GM12878 (cell line): ENCODE data around the gene H2BK1. TPM values are rescaled to one million over a fixed set of nuclear protein-coding genes. Genes with fewer than 3 reads are reported as not detected.

Source experiments
- ATAC-seq: fragments of 200-7000 bp; cut with Tn5 transposase; 3 replicates; pipeline ENCODE4 v1.9.1; 2020; ENCODE audit warnings: mild to moderate bottlenecking, moderate library complexity
- BruUV-seq: library from RNA; stranded (reverse); fragments of 400-500 nt; replicated peaks from 2 replicates; lab custom pipeline; 2021; lab: Mats Ljungman, UMichigan
- CTCF ChIA-PET: fragments of 300-600 bp; sonication (Branson Sonifier 250); formaldehyde crosslinking; extraction: SDS; loops from one replicate; lab custom pipeline; 2021; ENCODE audit warnings: inconsistent platforms; lab: Yijun Ruan, JAX
- POLR2A ChIA-PET: fragments of 350-600 bp; formaldehyde crosslinking; extraction: SDS; loops from one replicate; lab custom pipeline; 2021; ENCODE audit warnings: inconsistent platforms; lab: Charles Lee
- RAD21 ChIA-PET: fragments of 300-600 bp; sonication (Branson Sonifier 250); formaldehyde crosslinking; loops from one replicate; lab custom pipeline; 2023; ENCODE audit warnings: antibody characterized with exemption; ENCODE audit not compliant: unreplicated experiment; lab: Charles Lee
- SMC1A ChIA-PET: fragments of 300-600 bp; sonication (Branson Sonifier 250); formaldehyde crosslinking; loops from one replicate; lab custom pipeline; 2023; ENCODE audit not compliant: unreplicated experiment, uncharacterized antibody; lab: Charles Lee
- DNase-seq: peaks from one replicate; pipeline ENCODE4 v3.0.0-alpha.2; 2011; ENCODE audit warnings: low read depth, low spot score
- FAIRE-seq: peaks from 3 replicates; lab custom pipeline; 2011; peaks lifted over from hg19 to GRCh38; lab: Jason Lieb, UNC
- H2AFZ ChIP-seq: 2 replicates; pipeline ENCODE4 v1.6.0; 2011; ENCODE audit warnings: low read depth, low read length, control low read depth; ENCODE audit not compliant: control insufficient read depth
- H3K27ac ChIP-seq: 2 replicates; pipeline ENCODE4 v1.5.1; 2011; ENCODE audit warnings: control low read depth; ENCODE audit not compliant: control insufficient read depth, insufficient read depth
- H3K27me3 ChIP-seq, 2 experiments: replicated peaks in 1 of 2; 2 replicates each; pipeline versions ENCODE4 v1.6.0 to v1.6.1; 2011; ENCODE audit warnings: low read length in 1 of 2; ENCODE audit not compliant: control insufficient read depth in 2 of 2, insufficient read depth in 2 of 2
- H3K36me3 ChIP-seq, 2 experiments: 2 replicates each; pipeline ENCODE4 v1.5.1; 2011; ENCODE audit warnings: low read length in 1 of 2; ENCODE audit not compliant: control insufficient read depth in 2 of 2, insufficient read depth in 2 of 2
- H3K4me1 ChIP-seq: 2 replicates; pipeline ENCODE4 v1.6.1; 2011; ENCODE audit warnings: mild to moderate bottlenecking, low read length, moderate library complexity, mixed read lengths; ENCODE audit not compliant: control insufficient read depth, insufficient read depth
- H3K4me2 ChIP-seq: 2 replicates; pipeline ENCODE4 v1.6.0; 2011; ENCODE audit warnings: control low read depth; ENCODE audit not compliant: control insufficient read depth, insufficient read depth
- H3K4me3 ChIP-seq: fragments of 200-600 bp; sonication (generic); 2 replicates; pipeline ENCODE4 v1.5.1; 2016
- H3K79me2 ChIP-seq: 2 replicates; pipeline ENCODE4 v1.6.0; 2011; ENCODE audit warnings: low read length; ENCODE audit not compliant: control insufficient read depth, insufficient read depth
- H3K9ac ChIP-seq: 2 replicates; pipeline ENCODE4 v1.8.0; 2011; ENCODE audit warnings: low read length, control low read depth, mixed read lengths; ENCODE audit not compliant: control insufficient read depth, insufficient read depth
- H3K9me3 ChIP-seq: replicated peaks from 3 replicates; pipeline ENCODE4 v1.5.1; 2011; ENCODE audit warnings: mild to moderate bottlenecking, low read length; ENCODE audit not compliant: control insufficient read depth, insufficient read depth
- H4K20me1 ChIP-seq: 2 replicates; pipeline ENCODE4 v1.6.0; 2011; ENCODE audit not compliant: control insufficient read depth, insufficient read depth
- CBFB ChIP-seq: IDR thresholded peaks from 2 replicates; pipeline ENCODE4 v1.6.1; 2016; ENCODE audit warnings: antibody characterized with exemption, low read depth
- CHD2 ChIP-seq: IDR thresholded peaks from 2 replicates; pipeline ENCODE4 v1.6.1; 2011; ENCODE audit warnings: low read depth, low read length, improper control_type of control experiment, borderline replicate concordance
- CHD4 ChIP-seq: fragments of 200-600 bp; sonication (generic); IDR thresholded peaks from 2 replicates; pipeline ENCODE4 v1.6.1; 2016; ENCODE audit warnings: mild to moderate bottlenecking
- EGR1 ChIP-seq, 2 experiments: IDR thresholded peaks; 1 replicate in 1 of 2; 2 replicates in 1 of 2; pipeline ENCODE4 v1.6.1; 2011 to 2012; ENCODE audit warnings: low read depth in 2 of 2, low read length in 2 of 2, borderline replicate concordance in 1 of 2, mild to moderate bottlenecking in 1 of 2, moderate library complexity in 1 of 2
- EZH2 ChIP-seq: IDR thresholded peaks from 2 replicates; pipeline ENCODE4 v1.6.1; 2012; ENCODE audit warnings: low read depth, mild to moderate bottlenecking, control low read depth, inconsistent platforms, low read length, borderline replicate concordance; ENCODE audit not compliant: control insufficient read depth
- FOS ChIP-seq: IDR thresholded peaks from 3 replicates; pipeline ENCODE4 v1.6.1; 2011; ENCODE audit warnings: borderline replicate concordance; ENCODE audit not compliant: insufficient read length; ENCODE audit errors: extremely low read depth
- FOXM1 ChIP-seq: IDR thresholded peaks from 2 replicates; pipeline ENCODE4 v1.6.1; 2012; ENCODE audit warnings: low read depth, mild to moderate bottlenecking, inconsistent platforms, low read length, moderate library complexity
- IKZF1 ChIP-seq: fragments of 450-650 bp; conservative IDR thresholded peaks from 2 replicates; pipeline ENCODE4 v1.6.1; 2017; ENCODE audit warnings: antibody characterized with exemption, mild to moderate bottlenecking
- MTA2 ChIP-seq: fragments of 450-650 bp; IDR thresholded peaks from 2 replicates; pipeline ENCODE4 v1.6.1; 2016; ENCODE audit warnings: low read depth, mild to moderate bottlenecking, moderate library complexity
- NR2F1 ChIP-seq: fragments of 450-650 bp; conservative IDR thresholded peaks from 2 replicates; pipeline ENCODE4 v1.6.1; 2017; ENCODE audit warnings: mild to moderate bottlenecking
- PML ChIP-seq: IDR thresholded peaks from 2 replicates; pipeline ENCODE4 v1.6.1; 2012; ENCODE audit warnings: low read length, inconsistent platforms
- RCOR1 ChIP-seq: conservative IDR thresholded peaks from 2 replicates; pipeline ENCODE4 v1.6.1; 2012; ENCODE audit warnings: low read depth, low read length, improper control_type of control experiment
- SUPT20H ChIP-seq: IDR thresholded peaks from 2 replicates; pipeline ENCODE4 v1.6.1; 2011; ENCODE audit warnings: low read depth, mild to moderate bottlenecking, low read length, moderate library complexity, borderline replicate concordance; ENCODE audit not compliant: control insufficient read depth
- TBL1XR1 ChIP-seq: IDR thresholded peaks from 2 replicates; pipeline ENCODE4 v1.6.1; 2012; ENCODE audit warnings: low read depth, low read length, improper control_type of control experiment
- ZNF207 ChIP-seq: fragments of 450-650 bp; IDR thresholded peaks from 2 replicates; pipeline ENCODE4 v1.6.1; 2014; ENCODE audit warnings: antibody characterized with exemption, mild to moderate bottlenecking, borderline replicate concordance
- ZNF384 ChIP-seq: IDR thresholded peaks from 2 replicates; pipeline ENCODE4 v1.6.1; 2012; ENCODE audit warnings: low read depth, mild to moderate bottlenecking, low read length, improper control_type of control experiment, borderline replicate concordance
- ZSCAN29 ChIP-seq: fragments of 450-650 bp; IDR thresholded peaks from 2 replicates; pipeline ENCODE4 v1.6.1; 2017; ENCODE audit warnings: mild to moderate bottlenecking, moderate library complexity
- WGBS: methylation state at CpG from one replicate; pipeline ENCODE4 v1.1.6; 2016; ENCODE audit warnings: low lambda C conversion rate; ENCODE audit not compliant: insufficient replicate concordance, insufficient coverage; ENCODE audit errors: missing lambda C conversion rate; 5-methylcytosine and 5-hydroxymethylcytosine counted together
- in situ Hi-C: fragments of 300-500 bp; cut with MboI; formaldehyde crosslinking; loops from 9 replicates; pipeline ENCODE4 v1.14.3; 2018; ENCODE audit warnings: mixed read lengths
- intact Hi-C: fragments of 100-400 bp; cut with micrococcal nuclease; formaldehyde crosslinking; loops from one replicate; pipeline ENCODE4 v1.14.2; 2022; ENCODE audit not compliant: unreplicated experiment
- polyA plus RNA-seq, 11 experiments: library from polyadenylated mRNA; depleted of rRNA in 4 of 11; unstranded in 6 of 11; stranded (reverse) in 5 of 11; fragments of >200 nt; fragmentation: Nextera tagmentation in 4 of 11; fragmentation: Illumina TruSeq in 1 of 11; extraction: Ambion mirVana in 4 of 11; extraction: Trizol in 1 of 11; gene quantifications; 1 replicate in 1 of 11; 2 replicates in 10 of 11; pipeline versions ENCODE4 v1.2.1 to v1.2.3, GENCODE V29; 2011 to 2016; ENCODE audit warnings: inconsistent platforms in 2 of 11, missing spikeins in 2 of 11, low read depth in 1 of 11
- total RNA-seq, 4 experiments: library from RNA; depleted of rRNA in 3 of 4; stranded (reverse); fragments of >200 nt in 3 of 4; fragmentation: Illumina TruSeq in 1 of 4; extraction: Trizol in 1 of 4; gene quantifications; 2 replicates each; pipeline versions ENCODE4 v1.2.1 to v1.2.3, GENCODE V29; 2013 to 2021
- TF ChIP-seq, protein P1 (sequence below): fragments of 450-650 bp; IDR thresholded peaks from 2 replicates; pipeline ENCODE4 v1.6.1; 2016; ENCODE audit warnings: mild to moderate bottlenecking
- TF ChIP-seq, protein P2 (sequence below): IDR thresholded peaks from 2 replicates; pipeline ENCODE4 v1.6.1; 2011; ENCODE audit warnings: borderline replicate concordance, low read depth, mild to moderate bottlenecking, moderate library complexity, mixed read lengths, low read length; ENCODE audit not compliant: insufficient read depth; ENCODE audit errors: extremely low read length

Gene H2BK1
- total and polyA plus RNA-seq, 10 of the 15 experiments (the other 5 are each of a cell fraction or from before 2014, with no cell fraction given) = 0.54 TPM; not detected in 9

DNA sequence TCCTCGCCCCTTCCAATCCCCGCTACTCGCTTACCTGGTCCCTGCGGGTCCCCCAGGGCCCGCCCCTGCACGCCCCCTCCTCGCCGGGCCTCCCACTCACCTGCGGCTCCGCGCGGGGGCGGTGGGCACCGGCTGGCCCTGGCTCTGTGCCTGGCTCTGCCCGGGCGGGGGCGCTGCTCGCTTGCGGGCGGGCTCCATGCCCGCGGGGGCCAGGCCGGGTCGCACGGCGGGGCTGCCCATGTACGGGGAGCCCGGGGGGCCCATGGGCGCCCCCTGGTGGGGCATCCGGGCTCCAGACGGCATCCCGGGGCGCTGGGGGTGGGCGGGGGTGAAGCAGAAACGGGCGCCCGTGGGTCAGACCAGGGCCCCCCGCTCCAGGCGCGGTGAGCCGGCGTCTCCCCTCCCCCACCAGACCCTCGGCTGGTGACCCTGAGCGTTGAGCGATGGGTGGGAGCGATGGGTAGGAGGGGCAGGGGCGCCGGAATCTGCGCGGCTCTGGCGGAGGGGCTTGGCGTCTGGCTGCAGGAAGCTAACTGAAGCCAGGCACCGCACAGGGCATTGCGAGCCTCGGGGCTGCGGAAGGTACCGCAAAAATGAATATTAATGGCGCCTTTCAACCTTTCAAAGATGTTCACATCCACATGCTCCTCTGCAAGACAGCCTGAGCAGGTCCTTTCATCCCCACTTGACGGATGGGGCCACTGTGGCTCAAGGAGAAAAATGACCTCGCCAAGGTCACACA is 35.2 kb upstream of the H2BK1 start:
- ChIA-PET SMC1A (interaction anchor here (2.6 kb wide), 1 partner anchor 18 kb away, joined by 24 read pairs; the partner anchor contains the start of gene ABCF2), RAD21 (no interaction called here), POLR2A (interaction anchor here (0.8 to 1.5 kb wide), 2 partner anchors 18 kb away, joined by 3 to 5 read pairs; partner anchors contain the start of gene ABCF2), CTCF (interaction anchor here (1.0 to 5.3 kb wide), 9 partner anchors 9 to 388 kb away, joined by 3 to 52 read pairs (median 6); partner anchors contain the start of genes ABCF2 and CHPF2)
- H3K4me2 ChIP-seq = peak overlapping the region; percentile 83
- peaks cover 16 to 24% of the 10 kb centered on the region in 2 experiments for H3K27me3 ChIP-seq
- H3K4me1 ChIP-seq = peaks cover 16% of the 10 kb centered on the region
- H3K79me2 ChIP-seq = no peaks in the 10 kb centered on the region
- in situ Hi-C loops (no loop called here), intact Hi-C loops (loop anchor here (1.0 kb wide), 1 partner anchor 121 kb away; no protein-coding TSS in a partner anchor)
- H3K27ac ChIP-seq = no peak overlapping the region
- DNase-seq (no peak), ATAC-seq (peak; percentile 76), FAIRE-seq (no peak)
- WGBS = 5% methylated on average over 39 of the region's 60 CpGs
- no peaks in the 10 kb centered on the region for H3K9me3 ChIP-seq
- no peak overlapping the region for H3K9ac ChIP-seq
- peak overlapping the region; percentile 44; the same call in 1 of the 2 replicates for H3K4me3 ChIP-seq
- BruUV-seq = no TSS peak
- H4K20me1 ChIP-seq = no peaks in the 10 kb centered on the region
- no peaks in the 10 kb centered on the region for H3K36me3 ChIP-seq
- H2AFZ ChIP-seq = no peak overlapping the region
- no peak for TF ChIP-seq FOXM1
- 0 out of 2 replicates have a peak, but pooled peaks have one; percentile 43 for TF ChIP-seq NR2F1
- no peak for TF ChIP-seq RCOR1
- TF ChIP-seq CBFB = no peak
- TF ChIP-seq ZSCAN29 = no peak
- TF ChIP-seq FOS = no peak
- TF ChIP-seq, protein P1, sequence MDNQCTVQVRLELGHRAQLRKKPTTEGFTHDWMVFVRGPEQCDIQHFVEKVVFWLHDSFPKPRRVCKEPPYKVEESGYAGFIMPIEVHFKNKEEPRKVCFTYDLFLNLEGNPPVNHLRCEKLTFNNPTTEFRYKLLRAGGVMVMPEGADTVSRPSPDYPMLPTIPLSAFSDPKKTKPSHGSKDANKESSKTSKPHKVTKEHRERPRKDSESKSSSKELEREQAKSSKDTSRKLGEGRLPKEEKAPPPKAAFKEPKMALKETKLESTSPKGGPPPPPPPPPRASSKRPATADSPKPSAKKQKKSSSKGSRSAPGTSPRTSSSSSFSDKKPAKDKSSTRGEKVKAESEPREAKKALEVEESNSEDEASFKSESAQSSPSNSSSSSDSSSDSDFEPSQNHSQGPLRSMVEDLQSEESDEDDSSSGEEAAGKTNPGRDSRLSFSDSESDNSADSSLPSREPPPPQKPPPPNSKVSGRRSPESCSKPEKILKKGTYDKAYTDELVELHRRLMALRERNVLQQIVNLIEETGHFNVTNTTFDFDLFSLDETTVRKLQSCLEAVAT = no peak
- TF ChIP-seq ZNF207 = no peak
- no peak for TF ChIP-seq PML
- TF ChIP-seq SUPT20H = no peak
- no peak for TF ChIP-seq TBL1XR1
- TF ChIP-seq EZH2 = no peak
- TF ChIP-seq, protein P2, sequence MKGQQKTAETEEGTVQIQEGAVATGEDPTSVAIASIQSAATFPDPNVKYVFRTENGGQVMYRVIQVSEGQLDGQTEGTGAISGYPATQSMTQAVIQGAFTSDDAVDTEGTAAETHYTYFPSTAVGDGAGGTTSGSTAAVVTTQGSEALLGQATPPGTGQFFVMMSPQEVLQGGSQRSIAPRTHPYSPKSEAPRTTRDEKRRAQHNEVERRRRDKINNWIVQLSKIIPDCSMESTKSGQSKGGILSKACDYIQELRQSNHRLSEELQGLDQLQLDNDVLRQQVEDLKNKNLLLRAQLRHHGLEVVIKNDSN = no peak
- peak; percentile 27; the same call in 1 of the 2 replicates for TF ChIP-seq IKZF1
- TF ChIP-seq MTA2 = no peak
- no peak for TF ChIP-seq ZNF384
- peak in 1 of 2 experiments; percentile 72; a peak in 2 of 3 replicates for TF ChIP-seq EGR1 (IDR thresholded peaks at IDR 0.05; ENCODE audit: borderline replicate concordance in 1 of 2, low read depth in 2 of 2, low read length in 2 of 2)
- no peak for TF ChIP-seq CHD2
- TF ChIP-seq CHD4 = no peak
